HCT116 (cell line): Measurements from ENCODE around the gene IFNLR1. TPM values are rescaled to one million over a fixed set of nuclear protein-coding genes. Genes with fewer than 3 reads are reported as not detected.

ENCODE experiments used
- ATAC-seq: fragments of 200-7000 bp; cut with Tn5 transposase; 2 replicates; pipeline ENCODE4 v1.9.1; 2020; ENCODE audit warnings: mild to moderate bottlenecking, moderate library complexity
- BruUV-seq: library from RNA; stranded (reverse); fragments of 400-500 nt; replicated peaks from 2 replicates; lab custom pipeline; 2021; lab: Mats Ljungman, UMichigan
- CTCF ChIA-PET: fragments of 300-600 bp; sonication (Branson Sonifier 250); formaldehyde crosslinking; loops from one replicate; lab custom pipeline; 2021; ENCODE audit warnings: antibody characterized with exemption; lab: Charles Lee
- POLR2A ChIA-PET: fragments of 300-600, 350-600 bp; sonication (Branson Sonifier 250); formaldehyde crosslinking; loops from one replicate; lab custom pipeline; 2021; ENCODE audit warnings: antibody characterized with exemption; lab: Charles Lee
- RAD21 ChIA-PET, 2 experiments: fragments of 300-600 bp; sonication (Branson Sonifier 250); formaldehyde crosslinking; loops; one replicate each; lab custom pipeline; 2023; ENCODE audit warnings: low total read pairs in 2 of 2; ENCODE audit not compliant: uncharacterized antibody in 2 of 2, unreplicated experiment in 2 of 2, low non-redundant PET in 1 of 2; lab: Charles Lee
- DNase-seq: peaks from one replicate; pipeline ENCODE4 v3.0.0-alpha.2; 2010; ENCODE audit warnings: low read depth, low spot score
- H2AFZ ChIP-seq: fragments of 200-600 bp; shearing (Covaris generic), sonication (generic); 2 replicates; pipeline ENCODE4 v1.6.1; 2017; ENCODE audit warnings: low read depth, mixed run types, mixed read lengths, antibody characterized with exemption, low read length; ENCODE audit not compliant: poor library complexity, severe bottlenecking
- H3K27ac ChIP-seq: 2 replicates; pipeline ENCODE4 v1.5.1; 2012; ENCODE audit warnings: low read depth, low read length
- H3K27me3 ChIP-seq: fragments of 200-600 bp; sonication (generic); 2 replicates; pipeline ENCODE4 v1.6.1; 2016; ENCODE audit warnings: mixed run types, low read length, mixed read lengths; ENCODE audit not compliant: insufficient read depth
- H3K36me3 ChIP-seq, 2 experiments: fragments of 200-500 bp in 1 of 2; fragments of 200-600 bp in 1 of 2; sonication (Bioruptor generic) in 1 of 2; sonication (generic) in 1 of 2; 2 replicates each; pipeline versions ENCODE4 v1.5.1 to v1.6.1; 2014 to 2016; ENCODE audit warnings: low read length in 2 of 2, inconsistent platforms in 1 of 2, mixed read lengths in 1 of 2, mixed run types in 1 of 2; ENCODE audit not compliant: insufficient read depth in 2 of 2, control insufficient read depth in 1 of 2
- H3K4me1 ChIP-seq, 2 experiments: fragments of 200-600 bp in 1 of 2; sonication (generic) in 1 of 2; 2 replicates each; pipeline versions ENCODE4 v1.5.1 to v1.6.1; 2012 to 2017; ENCODE audit warnings: low read length in 2 of 2, inconsistent platforms in 1 of 2, mild to moderate bottlenecking in 1 of 2, mixed read lengths in 1 of 2, mixed run types in 1 of 2, moderate library complexity in 1 of 2; ENCODE audit not compliant: insufficient read depth in 2 of 2, control insufficient read depth in 1 of 2
- H3K4me2 ChIP-seq: fragments of 200-600 bp; sonication (generic); 2 replicates; pipeline ENCODE4 v1.6.1; 2017; ENCODE audit warnings: mixed run types, low read length, mixed read lengths
- H3K4me3 ChIP-seq, 2 experiments: fragments of 200-600 bp in 1 of 2; sonication (generic) in 1 of 2; replicated peaks in 1 of 2; 2 replicates each; pipeline ENCODE4 v1.5.1; 2011 to 2016; ENCODE audit warnings: low read length in 2 of 2, control low read depth in 1 of 2, low read depth in 1 of 2, mild to moderate bottlenecking in 1 of 2, mixed read lengths in 1 of 2, mixed run types in 1 of 2
- H3K79me2 ChIP-seq: fragments of 200-600 bp; sonication (generic); 2 replicates; pipeline ENCODE4 v1.6.1; 2017; ENCODE audit warnings: mild to moderate bottlenecking, mixed run types, low read length, moderate library complexity, mixed read lengths; ENCODE audit not compliant: insufficient read depth
- H3K9ac ChIP-seq: fragments of 200-600 bp; sonication (generic); 2 replicates; pipeline ENCODE4 v1.6.1; 2016; ENCODE audit warnings: low read length, mixed read lengths
- H3K9me2 ChIP-seq: fragments of 200-600 bp; sonication (generic), shearing (Covaris generic); 2 replicates; pipeline ENCODE4 v1.6.1; 2017; ENCODE audit warnings: mixed run types, mild to moderate bottlenecking, moderate library complexity; ENCODE audit not compliant: insufficient read depth
- H3K9me3 ChIP-seq, 2 experiments: fragments of 200-500 bp in 1 of 2; fragments of 200-600 bp in 1 of 2; sonication (Bioruptor generic) in 1 of 2; sonication (generic) in 1 of 2; 2 replicates each; pipeline ENCODE4 v1.6.1; 2014 to 2017; ENCODE audit warnings: low read length in 2 of 2, mixed read lengths in 2 of 2, inconsistent platforms in 1 of 2, low read depth in 1 of 2, mild to moderate bottlenecking in 1 of 2, mixed run types in 1 of 2, moderate library complexity in 1 of 2; ENCODE audit not compliant: control insufficient read depth in 1 of 2, insufficient read depth in 1 of 2
- H4K20me1 ChIP-seq: fragments of 200-600 bp; sonication (generic), shearing (Covaris generic); 2 replicates; pipeline ENCODE4 v1.6.1; 2017; ENCODE audit warnings: mixed run types, mild to moderate bottlenecking, moderate library complexity; ENCODE audit not compliant: insufficient read depth
- ELF1 ChIP-seq: IDR thresholded peaks from 2 replicates; pipeline ENCODE4 v1.6.1; 2012; ENCODE audit warnings: low read depth, borderline replicate concordance
- EZH2phosphoT487 ChIP-seq: fragments of 200-600 bp; IDR thresholded peaks from 2 replicates; pipeline ENCODE4 v1.6.1; 2018; ENCODE audit warnings: antibody characterized with exemption, borderline replicate concordance
- FOSL1 ChIP-seq: IDR thresholded peaks from 2 replicates; pipeline ENCODE4 v1.6.1; 2012; ENCODE audit warnings: low read depth
- JUND ChIP-seq: IDR thresholded peaks from 2 replicates; pipeline ENCODE4 v1.6.1; 2012
- MAX ChIP-seq: IDR thresholded peaks from 2 replicates; pipeline ENCODE4 v1.6.1; 2012
- POLR2A ChIP-seq: IDR thresholded peaks from 2 replicates; pipeline ENCODE4 v1.7.0; 2011; ENCODE audit warnings: borderline replicate concordance; ENCODE audit not compliant: insufficient read depth, insufficient read length; ENCODE audit errors: extremely low read depth
- SP1 ChIP-seq: IDR thresholded peaks from 2 replicates; pipeline ENCODE4 v1.6.1; 2012; ENCODE audit warnings: low read depth
- YY1 ChIP-seq: IDR thresholded peaks from 2 replicates; pipeline ENCODE4 v1.6.1; 2011; ENCODE audit warnings: low read length, low read depth, moderate library complexity, mild to moderate bottlenecking; ENCODE audit not compliant: insufficient replicate concordance; ENCODE audit errors: extremely low read depth
- intact Hi-C: fragments of 100-400 bp; cut with micrococcal nuclease; formaldehyde crosslinking; loops from 2 replicates; pipeline ENCODE4 v1.10.0; 2022
- total RNA-seq: library from RNA; stranded (reverse); gene quantifications from one replicate; pipeline ENCODE4 v1.2.1, GENCODE V29; 2021; ENCODE audit not compliant: unreplicated experiment
- TF ChIP-seq, protein P1 (sequence below): IDR thresholded peaks from 2 replicates; pipeline ENCODE4 v1.6.1; 2012

Gene IFNLR1
- total RNA-seq, 1 experiment from 2014 or later: 7.6 TPM

DNA sequence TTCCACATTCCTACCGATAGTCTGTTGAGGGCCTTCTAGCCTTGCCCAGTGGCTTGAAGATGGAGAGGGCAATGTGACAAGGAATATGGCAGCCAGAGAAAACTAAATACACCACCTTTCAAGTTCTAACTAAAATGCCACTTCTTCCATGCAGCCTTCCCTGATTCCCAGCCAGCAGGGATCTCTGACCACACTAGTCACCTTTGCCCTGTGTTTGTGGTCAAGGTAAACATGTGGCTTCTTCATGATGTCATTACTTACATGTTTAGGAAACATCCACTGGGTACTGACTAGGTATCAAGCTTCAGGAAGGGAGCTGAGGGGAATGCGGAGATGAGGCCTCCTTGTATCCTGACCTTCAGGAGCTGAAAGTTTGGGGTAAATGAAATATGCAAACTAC is 21.6 kb downstream of the IFNLR1 start:
- POLR2A ChIA-PET: no interaction called here
- no peaks in the 10 kb centered on the region for H3K79me2 ChIP-seq
- no peak overlapping the region for H3K9ac ChIP-seq
- no peaks in the 10 kb centered on the region for H3K27me3 ChIP-seq
- no peak for DNase-seq
- CTCF ChIA-PET: interaction anchor here (1.8 to 1.9 kb wide), 2 partner anchors 14 to 15 kb away, joined by 5 to 9 read pairs; no protein-coding TSS in a partner anchor
- intact Hi-C loops: no loop called here
- no peaks in the 10 kb centered on the region for H3K9me2 ChIP-seq
- RAD21 ChIA-PET: no interaction called here
- no TSS peak for BruUV-seq
- TF ChIP-seq EZH2phosphoT487 (no peak), MAX (no peak), YY1 (no peak), ELF1 (no peak), JUND (no peak), SP1 (no peak), POLR2A (no peak), FOSL1 (no peak)
- H2AFZ ChIP-seq: no peak overlapping the region
- no peak for ATAC-seq
- H3K27ac ChIP-seq: no peak overlapping the region
- H3K4me1 ChIP-seq: no peaks in the 10 kb centered on the region
- H3K9me3 ChIP-seq: no peaks in the 10 kb centered on the region
- H3K4me2 ChIP-seq: no peak overlapping the region
- peaks cover 3 to 5% of the 10 kb centered on the region in 2 experiments; a peak in 1 of 4 replicates for H3K36me3 ChIP-seq
- H4K20me1 ChIP-seq: no peaks in the 10 kb centered on the region
- H3K4me3 ChIP-seq: no peak overlapping the region

DNA sequence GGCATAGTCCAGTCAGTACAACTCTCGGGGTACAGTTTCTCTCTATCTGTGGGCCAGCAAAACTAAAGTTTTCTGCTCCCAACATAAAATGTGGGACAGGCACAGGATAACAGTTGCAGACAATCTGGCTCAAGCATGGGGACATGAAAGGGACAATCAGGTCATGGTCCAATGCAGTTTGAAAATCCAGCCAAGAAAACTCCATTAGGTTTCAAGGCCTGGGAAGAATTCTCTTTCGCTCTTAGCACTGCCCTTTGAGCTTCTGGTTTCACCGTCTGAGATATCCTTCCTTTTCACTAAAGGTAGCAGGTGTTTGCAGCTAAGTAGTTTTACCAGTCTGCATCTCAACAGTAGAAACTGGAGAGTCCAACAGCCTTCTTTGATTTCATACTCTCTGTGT is 23.1 kb downstream of the IFNLR1 start:
- no peaks in the 10 kb centered on the region for H3K27me3 ChIP-seq
- RAD21 ChIA-PET: no interaction called here
- H3K36me3 ChIP-seq: peaks cover 3 to 7% of the 10 kb centered on the region in 2 experiments; a peak in 1 of 4 replicates
- ATAC-seq (no peak), DNase-seq (no peak)
- no peaks in the 10 kb centered on the region for H3K9me2 ChIP-seq
- intact Hi-C loops: no loop called here
- H3K4me2 ChIP-seq: no peak overlapping the region
- CTCF ChIA-PET: interaction anchor here (1.9 kb wide), 1 partner anchor 14 kb away, joined by 9 read pairs; no protein-coding TSS in a partner anchor
- H3K4me3 ChIP-seq: no peak overlapping the region
- H2AFZ ChIP-seq: no peak overlapping the region
- H3K9ac ChIP-seq: no peak overlapping the region
- no peaks in the 10 kb centered on the region for H3K79me2 ChIP-seq
- no peak overlapping the region for H3K27ac ChIP-seq
- H3K9me3 ChIP-seq: no peaks in the 10 kb centered on the region
- H4K20me1 ChIP-seq: no peaks in the 10 kb centered on the region
- POLR2A ChIA-PET: no interaction called here
- H3K4me1 ChIP-seq: no peaks in the 10 kb centered on the region
- no TSS peak for BruUV-seq
- TF ChIP-seq, protein P1, sequence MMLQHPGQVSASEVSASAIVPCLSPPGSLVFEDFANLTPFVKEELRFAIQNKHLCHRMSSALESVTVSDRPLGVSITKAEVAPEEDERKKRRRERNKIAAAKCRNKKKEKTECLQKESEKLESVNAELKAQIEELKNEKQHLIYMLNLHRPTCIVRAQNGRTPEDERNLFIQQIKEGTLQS: no peak
- TF ChIP-seq, all 23 proteins: peak for 0
